ENCODE measurements around the gene STRN4.

Gene STRN4

DNA sequence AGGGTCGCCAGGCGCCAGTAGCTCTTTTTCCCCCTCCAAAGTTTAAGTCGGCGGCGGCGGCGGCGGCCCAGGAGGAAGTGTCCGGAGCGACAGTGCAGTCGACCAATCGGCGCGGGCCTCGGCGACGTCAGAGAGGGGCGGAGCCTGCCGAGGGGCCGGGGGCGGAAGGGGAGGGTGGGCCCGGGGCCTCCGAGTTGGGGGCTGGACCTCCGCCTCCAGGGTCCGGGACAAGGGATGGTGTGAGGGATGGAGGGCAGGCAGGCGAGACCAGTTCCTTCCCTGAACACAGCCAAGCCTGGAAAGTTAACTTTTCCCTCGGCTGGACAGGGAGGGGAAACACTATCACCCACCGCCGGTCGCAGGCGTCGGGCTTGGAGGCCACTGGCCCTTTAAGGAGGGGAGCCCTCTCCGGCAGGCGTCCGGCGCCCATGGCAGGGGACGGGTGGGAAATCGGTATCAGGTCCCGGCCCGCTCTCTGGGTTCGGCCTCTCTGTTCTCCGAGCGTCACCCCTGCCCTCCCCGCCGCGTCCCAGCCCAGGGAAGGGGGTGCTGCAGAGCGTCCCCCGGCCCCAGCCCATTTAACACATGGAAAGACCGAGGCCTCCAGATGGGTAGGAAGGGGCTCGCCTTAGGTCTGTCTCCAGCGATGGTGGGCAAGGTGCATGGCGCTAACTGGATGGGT lies 29.1 kb downstream of the STRN4 start, which contains the start of gene PRKD2:
PRKD2 (minus strand) TSS at position 81 of the 682 bp plus-strand sequence. CDS start 744 bp downstream, outside the sequence.
- H3K27me3 ChIP-seq (replicated peaks; ENCODE audit: control insufficient read depth, insufficient read depth, low read length) = no peaks in the 10 kb centered on the region
- peak; percentile 87 for DNase-seq (ENCODE audit: extremely low read depth, insufficient read length)
- TF ChIP-seq, protein P1, sequence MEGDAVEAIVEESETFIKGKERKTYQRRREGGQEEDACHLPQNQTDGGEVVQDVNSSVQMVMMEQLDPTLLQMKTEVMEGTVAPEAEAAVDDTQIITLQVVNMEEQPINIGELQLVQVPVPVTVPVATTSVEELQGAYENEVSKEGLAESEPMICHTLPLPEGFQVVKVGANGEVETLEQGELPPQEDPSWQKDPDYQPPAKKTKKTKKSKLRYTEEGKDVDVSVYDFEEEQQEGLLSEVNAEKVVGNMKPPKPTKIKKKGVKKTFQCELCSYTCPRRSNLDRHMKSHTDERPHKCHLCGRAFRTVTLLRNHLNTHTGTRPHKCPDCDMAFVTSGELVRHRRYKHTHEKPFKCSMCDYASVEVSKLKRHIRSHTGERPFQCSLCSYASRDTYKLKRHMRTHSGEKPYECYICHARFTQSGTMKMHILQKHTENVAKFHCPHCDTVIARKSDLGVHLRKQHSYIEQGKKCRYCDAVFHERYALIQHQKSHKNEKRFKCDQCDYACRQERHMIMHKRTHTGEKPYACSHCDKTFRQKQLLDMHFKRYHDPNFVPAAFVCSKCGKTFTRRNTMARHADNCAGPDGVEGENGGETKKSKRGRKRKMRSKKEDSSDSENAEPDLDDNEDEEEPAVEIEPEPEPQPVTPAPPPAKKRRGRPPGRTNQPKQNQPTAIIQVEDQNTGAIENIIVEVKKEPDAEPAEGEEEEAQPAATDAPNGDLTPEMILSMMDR (IDR thresholded peaks at IDR 0.05; ENCODE audit: insufficient read depth, low read length, poor library complexity, severe bottlenecking) = no peak
- H3K4me3 ChIP-seq (replicated peaks; ENCODE audit: low read depth, low read length) = peak within 1 kb of the TSS; percentile 96
- peaks cover 12% of the 10 kb centered on the region for H3K36me3 ChIP-seq (ENCODE audit: control insufficient read depth, insufficient read depth, low read length)

- DNase-seq (ENCODE audit: extremely low read depth, insufficient read length) = no peak
- TF ChIP-seq, protein P1 (IDR thresholded peaks at IDR 0.05; ENCODE audit: insufficient read depth, low read length, poor library complexity, severe bottlenecking) = no peak
- Histone ChIP-seq H3K4me3 (replicated peaks; ENCODE audit: low read depth, low read length) (peak overlapping the region; percentile 96), H3K36me3 (ENCODE audit: control insufficient read depth, insufficient read depth, low read length) (peaks cover 8% of the 10 kb centered on the region), H3K27me3 (replicated peaks; ENCODE audit: control insufficient read depth, insufficient read depth, low read length) (no peaks in the 10 kb centered on the region)
Observed at GRCh38 chr19:46716672-46717033, 29.6 kb downstream of the STRN4 start.

GRCh38 chr19:46715975-46716671 lies 30.1 kb downstream of the STRN4 start:
- Histone ChIP-seq H3K36me3 (ENCODE audit: control insufficient read depth, insufficient read depth, low read length) (peaks cover 5% of the 10 kb centered on the region), H3K4me3 (replicated peaks; ENCODE audit: low read depth, low read length) (peak overlapping the region; percentile 96), H3K27me3 (replicated peaks; ENCODE audit: control insufficient read depth, insufficient read depth, low read length) (no peaks in the 10 kb centered on the region)
- DNase-seq (ENCODE audit: extremely low read depth, insufficient read length) = no peak
- TF ChIP-seq, protein P1 (IDR thresholded peaks at IDR 0.05; ENCODE audit: insufficient read depth, low read length, poor library complexity, severe bottlenecking) = no peak

DNA sequence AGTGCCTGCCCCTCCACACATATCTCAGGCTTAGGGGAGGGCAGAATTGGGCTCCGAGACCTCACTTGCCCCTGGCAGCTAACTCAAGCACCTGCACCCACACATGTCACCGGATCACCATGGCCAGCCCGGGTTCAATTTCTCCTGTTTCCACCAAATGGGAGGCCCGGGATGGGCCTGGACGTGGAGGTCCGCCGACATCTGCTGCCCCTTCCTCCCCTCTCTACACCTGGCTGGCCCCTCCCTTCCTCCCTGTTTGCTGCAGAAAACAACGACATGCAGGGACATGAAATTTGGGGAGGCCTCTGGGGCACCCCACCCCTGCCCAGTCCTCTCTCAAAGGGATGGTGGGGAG lies 30.7 kb downstream of the STRN4 start:
- H3K27me3 ChIP-seq (replicated peaks; ENCODE audit: control insufficient read depth, insufficient read depth, low read length) = no peaks in the 10 kb centered on the region
- H3K4me3 ChIP-seq (replicated peaks; ENCODE audit: low read depth, low read length) = peak overlapping the region; percentile 96
- peaks cover 7% of the 10 kb centered on the region for H3K36me3 ChIP-seq (ENCODE audit: control insufficient read depth, insufficient read depth, low read length)
- DNase-seq (ENCODE audit: extremely low read depth, insufficient read length) = no peak
- TF ChIP-seq, protein P1 (IDR thresholded peaks at IDR 0.05; ENCODE audit: insufficient read depth, low read length, poor library complexity, severe bottlenecking) = no peak

DNA sequence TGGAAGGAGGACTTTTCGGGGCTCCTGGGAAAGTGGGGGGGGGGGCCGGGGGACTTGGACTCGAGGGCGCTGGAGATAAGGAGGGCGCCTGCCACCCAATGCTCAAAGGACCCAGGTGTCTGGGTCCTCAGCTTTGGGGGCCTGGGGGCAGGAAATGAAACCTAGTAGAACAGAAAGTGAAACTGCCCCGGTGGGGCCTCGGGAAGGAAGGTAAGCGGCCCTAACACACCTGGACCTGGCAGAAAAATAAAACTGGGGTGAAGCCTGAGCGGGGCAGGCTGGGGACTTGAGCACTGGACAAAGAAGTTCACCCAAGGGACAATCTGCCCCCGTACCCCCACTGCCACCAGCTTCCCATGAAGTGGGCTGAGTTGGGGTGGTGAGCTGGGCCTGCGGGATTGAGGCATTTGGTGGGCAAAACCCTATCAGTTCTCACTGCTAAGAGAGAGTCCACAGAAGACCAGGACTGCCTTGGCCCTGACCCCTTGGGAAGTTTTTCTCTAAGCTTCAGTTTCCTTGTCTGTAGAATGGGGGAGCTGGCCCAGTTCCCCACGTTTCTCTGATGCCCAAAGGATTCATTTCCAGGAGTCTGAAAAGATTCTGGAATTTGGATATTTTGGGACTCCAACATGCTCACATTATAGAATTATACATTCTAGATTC lies 31.7 kb downstream of the STRN4 start:
- TF ChIP-seq, protein P1 (IDR thresholded peaks at IDR 0.05; ENCODE audit: insufficient read depth, low read length, poor library complexity, severe bottlenecking) = no peak
- peak; percentile 65 for DNase-seq (ENCODE audit: extremely low read depth, insufficient read length)
- Histone ChIP-seq H3K4me3 (replicated peaks; ENCODE audit: low read depth, low read length) (peak overlapping the region; percentile 96), H3K27me3 (replicated peaks; ENCODE audit: control insufficient read depth, insufficient read depth, low read length) (no peaks in the 10 kb centered on the region), H3K36me3 (ENCODE audit: control insufficient read depth, insufficient read depth, low read length) (peaks cover 7% of the 10 kb centered on the region)
